CD4-positive, alpha-beta T cell treated with Interleukin-2 at 100 ng/mL for 4 hours (primary cell): ENCODE data around the gene CCNY.

Experiments used
- DNase-seq: peaks from one replicate; pipeline ENCODE4 v3.0.0-alpha.2; 2020; ENCODE audit warnings: low spot score

CCNY gene

GRCh38 chr10:35452847-35453246 lies 116.5 kb downstream of the CCNY start:
- DNase-seq = no peak

DNA sequence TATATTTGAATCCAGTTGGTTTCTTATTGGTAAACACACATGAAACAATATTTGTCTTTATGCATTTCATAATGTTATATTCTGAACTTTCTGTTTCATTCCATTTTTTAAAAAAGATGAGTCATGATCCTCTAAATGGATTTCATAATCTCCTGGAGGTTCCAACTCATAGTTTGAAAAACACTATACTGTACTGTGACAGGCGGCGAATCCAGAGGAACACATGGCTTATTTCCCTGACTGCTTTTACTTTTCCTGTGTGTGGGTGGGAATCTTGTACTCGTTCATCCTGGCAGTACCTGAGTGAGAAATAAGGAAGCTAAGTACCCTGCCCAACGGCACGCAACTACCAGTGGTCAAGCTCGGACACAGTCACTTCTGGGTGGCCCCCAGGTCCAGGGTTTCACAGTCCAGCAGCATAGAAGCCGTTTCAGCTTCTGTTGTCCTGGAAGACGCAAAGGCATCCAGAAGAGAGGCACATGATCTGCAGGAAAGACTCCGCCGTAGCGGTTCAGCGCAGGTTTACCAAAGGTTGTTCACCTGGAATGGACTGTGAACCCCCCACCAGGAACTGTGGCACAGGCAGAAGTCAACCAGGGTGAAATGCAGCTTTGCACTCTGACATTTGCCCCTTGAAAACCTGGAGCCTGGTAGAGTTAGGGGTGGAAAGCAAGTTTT lies 117.7 kb downstream of the CCNY start:
- no peak for DNase-seq

DNA sequence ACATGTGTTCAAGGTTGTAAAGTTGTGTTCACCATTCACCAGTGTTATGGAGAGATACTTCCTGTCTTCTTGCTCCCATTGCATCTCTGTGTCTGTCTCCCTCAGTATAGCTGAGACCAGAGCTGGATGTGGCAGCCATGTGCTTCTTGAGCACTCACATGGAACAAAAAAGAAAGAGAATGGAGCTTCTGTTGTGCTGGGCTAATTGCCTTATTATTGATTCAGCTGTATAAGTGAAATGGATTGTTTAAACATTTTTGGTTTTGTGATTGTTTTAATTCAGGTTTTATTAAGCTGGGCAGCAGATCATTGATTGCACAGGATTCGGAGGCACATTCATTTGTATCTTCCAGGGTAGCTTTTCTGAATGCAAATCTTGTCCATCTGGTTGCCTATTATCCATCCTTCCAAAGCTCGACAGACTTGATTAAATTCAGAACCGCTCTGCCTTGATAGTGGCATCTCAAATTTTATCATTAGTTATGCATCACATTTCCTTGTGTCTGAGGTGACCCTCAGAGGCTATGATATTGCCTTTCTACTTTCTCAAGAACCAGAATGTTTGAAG lies 119.9 kb downstream of the CCNY start:
- DNase-seq = no peak

DNA sequence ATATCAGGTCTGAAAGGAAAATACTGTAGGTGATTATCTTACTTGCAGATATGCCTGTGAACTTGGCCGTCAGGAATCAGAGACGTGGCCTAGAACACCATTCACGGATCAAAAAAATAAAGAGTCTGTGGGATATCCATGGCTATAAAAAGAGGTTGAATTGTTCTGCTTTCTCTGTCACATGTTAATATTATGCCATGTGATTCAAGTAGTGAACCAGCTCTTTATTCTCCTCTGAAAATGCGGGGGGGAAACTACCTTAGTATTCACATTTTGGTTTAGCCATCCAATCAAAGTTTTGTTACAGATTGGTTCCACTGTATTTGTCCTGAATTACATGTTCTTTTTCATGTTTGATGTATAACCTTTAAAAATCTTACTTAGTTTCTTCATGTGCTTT lies 120.5 kb downstream of the CCNY start:
- no peak for DNase-seq

GRCh38 chr10:35458500-35459448 lies 122.5 kb downstream of the CCNY start:
- no peak for DNase-seq

GRCh38 chr10:35459449-35459847 lies 123.1 kb downstream of the CCNY start:
- DNase-seq = peak; percentile 29

GRCh38 chr10:35460852-35461460 lies 124.6 kb downstream of the CCNY start:
- DNase-seq = no peak

GRCh38 chr10:35462491-35462934 lies 126.2 kb downstream of the CCNY start:
- DNase-seq = no peak

GRCh38 chr10:35463105-35463867 lies 127.0 kb downstream of the CCNY start:
- no peak for DNase-seq

DNA sequence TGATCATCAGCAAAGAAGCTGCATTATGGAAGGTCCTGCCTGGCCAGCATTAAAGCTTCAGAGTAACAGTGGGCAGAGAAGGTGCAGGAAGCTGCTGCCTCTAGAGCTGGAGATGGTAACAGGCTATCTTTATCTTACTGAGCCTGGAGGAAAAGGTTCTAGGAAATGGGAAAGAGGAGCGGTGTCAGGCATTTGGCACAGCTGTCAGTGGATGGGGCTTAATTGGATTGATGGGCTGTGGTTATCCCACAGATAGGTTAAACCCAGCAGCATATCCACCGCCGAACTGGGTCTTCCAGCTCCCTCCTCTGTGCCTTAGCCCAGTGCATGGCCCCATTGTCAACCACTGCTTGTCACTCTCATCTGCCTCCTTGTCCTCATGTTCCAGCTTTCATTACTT lies 127.6 kb downstream of the CCNY start:
- no peak for DNase-seq

DNA sequence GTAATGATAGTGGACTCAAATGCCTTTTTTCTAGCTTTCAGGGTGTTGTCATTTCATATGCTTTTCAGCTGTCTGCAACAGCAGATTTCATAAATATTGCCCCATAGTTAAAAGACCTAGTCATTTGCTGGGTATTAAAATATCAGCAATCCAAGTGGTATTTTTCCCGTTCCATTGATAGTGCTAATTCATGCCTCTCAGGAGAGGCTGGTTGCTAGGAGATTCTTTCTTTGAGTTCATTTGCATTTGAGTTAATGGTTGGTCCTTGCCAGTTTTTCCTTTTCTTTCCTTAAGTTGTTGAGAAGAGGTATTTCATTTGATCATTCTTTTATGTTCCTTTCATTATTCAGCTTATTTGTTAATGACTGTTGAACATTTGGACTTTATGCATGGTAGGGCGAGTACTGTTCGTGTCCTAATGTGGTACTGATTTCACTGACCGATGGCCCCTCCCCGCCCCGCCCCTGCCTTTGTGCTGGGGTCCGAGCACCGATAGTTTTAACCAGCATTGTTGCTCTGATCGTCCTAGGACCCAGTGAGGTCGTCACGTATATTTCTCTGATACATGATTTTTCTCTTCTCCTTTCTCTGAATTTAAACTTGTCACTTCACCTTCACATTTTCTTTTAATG lies 128.6 kb downstream of the CCNY start:
- DNase-seq = no peak

GRCh38 chr10:35465673-35466072 lies 129.4 kb downstream of the CCNY start:
- DNase-seq = no peak

- DNase-seq = no peak
Measured at GRCh38 chr10:35466170-35466569, 129.9 kb downstream of the CCNY start.

DNA sequence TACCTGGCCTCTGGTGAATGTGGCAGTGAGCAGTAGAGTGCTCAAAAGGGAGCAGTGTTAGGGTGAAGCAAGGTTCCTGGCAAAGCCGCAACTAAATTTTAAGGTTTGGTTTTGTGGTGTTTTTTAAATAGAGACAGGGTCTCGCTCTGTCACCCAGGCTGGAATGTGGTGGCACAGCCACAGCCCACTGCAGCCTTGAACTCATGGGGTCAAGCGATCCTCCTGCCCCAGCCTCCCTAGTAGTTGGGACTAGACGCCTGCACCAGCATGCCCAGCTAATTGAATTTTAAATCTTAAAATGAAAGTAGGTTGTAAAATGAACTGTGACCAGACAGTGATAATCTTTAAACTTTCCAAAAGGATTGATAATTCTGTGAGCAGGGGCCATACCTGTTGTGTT lies 130.4 kb downstream of the CCNY start:
- no peak for DNase-seq

- no peak for DNase-seq
Measured at GRCh38 chr10:35467186-35467585, 130.9 kb downstream of the CCNY start.

GRCh38 chr10:35470248-35470924 lies 134.1 kb downstream of the CCNY start:
- no peak for DNase-seq

- no peak for DNase-seq
Measured at GRCh38 chr10:35470925-35471315, 134.6 kb downstream of the CCNY start.

DNA sequence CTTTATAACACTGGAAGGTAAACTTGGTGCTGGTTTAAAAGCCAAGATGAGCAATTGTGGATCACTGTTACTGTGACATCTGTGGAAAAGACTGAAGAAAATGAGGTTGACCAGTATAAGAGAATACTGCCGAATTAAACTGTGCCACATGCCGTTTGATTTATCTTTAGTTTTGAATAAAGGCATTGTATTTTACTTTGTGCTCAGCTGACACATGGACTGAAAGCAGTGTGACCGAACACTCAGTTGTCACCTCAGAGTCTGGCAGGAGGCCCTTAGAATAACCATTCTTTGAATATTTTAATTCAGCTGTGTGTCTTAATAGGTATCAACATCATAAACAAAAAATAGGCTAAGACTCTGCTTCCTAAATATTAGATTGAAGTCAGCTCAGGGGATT lies 135.1 kb downstream of the CCNY start:
- DNase-seq = no peak

GRCh38 chr10:35480142-35480541 lies 143.8 kb downstream of the CCNY start:
- no peak for DNase-seq

DNA sequence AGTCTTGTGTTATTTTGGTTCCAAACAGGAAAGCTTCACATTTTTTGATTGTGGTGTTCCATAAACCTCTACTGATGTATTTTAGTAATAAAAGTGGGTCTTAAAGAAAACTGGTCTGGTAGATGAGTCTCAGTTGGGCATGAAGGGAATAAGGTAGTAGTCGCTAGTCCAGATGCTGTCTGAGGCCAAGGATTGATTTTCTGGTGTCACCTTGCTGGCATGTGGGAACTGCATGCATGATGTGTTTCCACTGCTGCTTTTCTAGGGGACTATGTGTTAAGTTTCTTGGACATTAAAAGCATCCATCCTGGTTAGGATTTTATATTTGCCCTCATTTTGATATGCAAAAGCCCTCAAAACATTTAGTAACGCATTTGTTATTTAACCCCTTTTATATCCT lies 145.1 kb downstream of the CCNY start:
- no peak for DNase-seq
